ENCODE data around the gene SEMA3C.

DNA sequence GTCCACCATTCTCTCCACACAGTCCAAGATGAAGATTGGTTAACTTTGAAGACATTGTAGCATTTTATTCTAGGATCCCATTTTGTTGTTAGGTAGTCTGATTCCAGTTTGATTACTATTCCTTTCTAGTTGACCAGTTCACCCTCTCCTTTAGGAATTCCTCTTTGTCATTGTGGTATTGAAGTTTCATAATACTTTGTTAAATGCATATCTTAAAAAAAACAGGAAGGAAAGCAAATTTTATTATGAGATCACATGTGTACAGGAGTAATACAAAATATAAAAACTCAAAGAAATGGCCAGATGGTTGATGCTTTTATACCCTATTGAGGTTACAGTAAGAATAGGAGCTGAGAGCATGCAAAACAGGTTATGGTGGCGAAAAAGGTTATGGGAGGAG lies 15.5 kb upstream of the SEMA3C start:
- TF ChIP-seq, protein P1, sequence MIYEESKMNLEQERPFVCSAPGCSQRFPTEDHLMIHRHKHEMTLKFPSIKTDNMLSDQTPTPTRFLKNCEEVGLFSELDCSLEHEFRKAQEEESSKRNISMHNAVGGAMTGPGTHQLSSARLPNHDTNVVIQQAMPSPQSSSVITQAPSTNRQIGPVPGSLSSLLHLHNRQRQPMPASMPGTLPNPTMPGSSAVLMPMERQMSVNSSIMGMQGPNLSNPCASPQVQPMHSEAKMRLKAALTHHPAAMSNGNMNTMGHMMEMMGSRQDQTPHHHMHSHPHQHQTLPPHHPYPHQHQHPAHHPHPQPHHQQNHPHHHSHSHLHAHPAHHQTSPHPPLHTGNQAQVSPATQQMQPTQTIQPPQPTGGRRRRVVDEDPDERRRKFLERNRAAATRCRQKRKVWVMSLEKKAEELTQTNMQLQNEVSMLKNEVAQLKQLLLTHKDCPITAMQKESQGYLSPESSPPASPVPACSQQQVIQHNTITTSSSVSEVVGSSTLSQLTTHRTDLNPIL (CRISPR knock-in tag; IDR thresholded peaks at IDR 0.05; ENCODE audit: low read depth): no peak
- TF ChIP-seq ZC3H10 (CRISPR knock-in tag; IDR thresholded peaks at IDR 0.05): no peak
- TF ChIP-seq TCF4 (CRISPR knock-in tag; IDR thresholded peaks at IDR 0.05; ENCODE audit: borderline replicate concordance): no peak

All from SK-N-SH treated with all-trans-retinoic acid at 6 μM for 48 hours (cell line).